Right lobe of liver (tissue), 6 donors: ENCODE data around the gene EIF4E3. TPM values are rescaled to one million over a fixed set of nuclear protein-coding genes. Genes with fewer than 3 reads are reported as not detected.

Experiments
- ATAC-seq, 4 donors: fragments of 200-7000 bp; cut with Tn5 transposase; one replicate each; pipeline ENCODE4 v1.9.1; 2020; ENCODE audit warnings: mild to moderate bottlenecking in 4 of 4, moderate library complexity in 4 of 4
- DNase-seq, 3 donors: peaks; one replicate each; pipeline ENCODE4 v3.0.0-alpha.2; 2020
- H3K27ac ChIP-seq, 3 donors: fragments of 200-600 bp; one replicate each; pipeline ENCODE4 v1.8.0; 2022
- H3K27me3 ChIP-seq, 2 donors: fragments of 200-600 bp; one replicate each; pipeline ENCODE4 v1.8.0; 2022
- H3K36me3 ChIP-seq, 4 donors: fragments of 200-600 bp; sonication (generic) in 1 of 4; one replicate each; pipeline versions ENCODE4 v1.5.1 to v1.8.0; 2017 to 2022; ENCODE audit warnings: control low read depth in 1 of 4
- H3K4me1 ChIP-seq, 4 donors: fragments of 200-600 bp; sonication (generic) in 1 of 4; one replicate each; pipeline versions ENCODE4 v1.5.1 to v1.8.0; 2017 to 2022; ENCODE audit warnings: control low read depth in 1 of 4
- H3K4me3 ChIP-seq, 3 donors: fragments of 200-600 bp; one replicate each; pipeline ENCODE4 v1.8.0; 2022
- H3K9me3 ChIP-seq, 4 donors: fragments of 200-600 bp; sonication (generic) in 1 of 4; one replicate each; pipeline versions ENCODE4 v1.5.1 to v1.8.0; 2017 to 2022; ENCODE audit warnings: control low read depth in 1 of 4
- CTCF ChIP-seq, 4 donors: fragments of 200-600 bp in 3 of 4; fragments of 450-650 bp in 1 of 4; IDR thresholded peaks; one replicate each; pipeline versions ENCODE4 v1.5.1 to v1.8.0; 2016 to 2022; ENCODE audit warnings: antibody characterized with exemption in 4 of 4, mild to moderate bottlenecking in 2 of 4
- POLR2A ChIP-seq: fragments of 450-650 bp; IDR thresholded peaks from one replicate; pipeline ENCODE4 v1.6.1; 2017; ENCODE audit warnings: antibody characterized with exemption, mild to moderate bottlenecking
- WGBS: methylation state at CpG from one replicate; pipeline ENCODE4 v1.1.6; 2018; ENCODE audit warnings: low coverage, low lambda C conversion rate; ENCODE audit not compliant: insufficient coverage; ENCODE audit errors: missing lambda C conversion rate; 5-methylcytosine and 5-hydroxymethylcytosine counted together
- intact Hi-C, 2 donors: fragments of 100-400 bp; cut with DNase I; formaldehyde crosslinking; loops; one replicate each; pipeline versions ENCODE4 v1.11.2 to v1.14.1; 2022
- total RNA-seq, 6 experiments: library from RNA; depleted of rRNA in 2 of 6; stranded (reverse); fragments of >200 nt in 2 of 6; fragmentation: NEBNext Ultra II Directional in 3 of 6; extraction: Animal tissue kit (Norgen Biotek cat#: 25700) in 3 of 6; gene quantifications; one replicate each; pipeline versions ENCODE4 v1.1.0 to v1.2.4, GENCODE V29; 2016 to 2023
- donor health status: DM: no; HTN: yes; CAD: no.
- donor health status: DM: no; HTN: no; CAD: no.
- donor health status: DM: no; HTN: no; CAD: no.
- donor health status: DM: no; HTN: yes; CAD: no.
- donor health status: DM: no; HTN: yes; CAD: no.

The EIF4E3 gene
- total RNA-seq, 6 experiments from 2014 or later: 6.4 to 12.2 (median 8.2) TPM

DNA sequence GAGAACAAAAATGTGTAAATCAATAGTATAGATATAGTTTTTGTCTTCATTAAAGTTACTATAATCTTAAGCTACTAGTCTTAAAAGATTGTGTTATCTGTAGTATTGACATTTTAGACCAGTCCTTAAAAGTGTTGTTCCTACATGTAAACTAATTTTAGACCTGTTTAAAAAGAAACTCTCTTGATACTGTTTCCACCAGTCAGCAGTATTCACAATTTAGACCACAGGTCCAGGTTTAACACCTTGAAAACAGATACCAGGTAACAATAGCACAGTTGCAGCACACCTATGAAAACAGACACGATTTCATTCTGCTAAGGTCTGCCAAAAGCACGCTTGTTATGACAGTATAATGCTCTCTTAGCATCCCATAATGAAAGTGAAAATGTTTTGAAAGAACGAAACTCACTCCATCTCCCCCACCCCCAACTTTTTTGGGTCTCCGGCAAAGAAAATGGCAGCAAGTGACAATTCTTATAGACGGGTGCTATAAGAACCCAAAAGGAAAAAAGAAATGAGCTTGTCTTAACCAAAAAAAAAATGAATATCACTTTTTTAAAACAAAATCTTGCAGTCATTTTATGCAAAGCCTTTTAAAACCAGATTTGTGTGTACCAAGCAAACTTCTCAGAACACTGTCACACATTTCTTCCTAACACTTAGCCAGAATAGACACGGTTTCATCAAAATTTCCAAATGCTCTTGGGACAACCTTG is 1.6 kb downstream of the EIF4E3 start:
- Histone ChIP-seq H3K36me3 (no peaks in the 10 kb centered on the region), H3K27ac (peak overlapping the region in 1 of 3 donors; percentile 7), H3K4me3 (peak overlapping the region in 1 of 3 donors; percentile 67), H3K27me3 (no peaks in the 10 kb centered on the region), H3K4me1 (peaks cover 0 to 9% (median 0%) of the 10 kb centered on the region in 4 donors), H3K9me3 (no peaks in the 10 kb centered on the region)
- ATAC-seq (peak in 2 of 4 donors; percentile 19 to 56), DNase-seq (no peak)
- 22% methylated on average over 6 of the region's 6 CpGs for WGBS
- intact Hi-C loops: no loop called here
- TF ChIP-seq CTCF (IDR thresholded peaks at IDR 0.05) (no peak), POLR2A (no peak)

DNA sequence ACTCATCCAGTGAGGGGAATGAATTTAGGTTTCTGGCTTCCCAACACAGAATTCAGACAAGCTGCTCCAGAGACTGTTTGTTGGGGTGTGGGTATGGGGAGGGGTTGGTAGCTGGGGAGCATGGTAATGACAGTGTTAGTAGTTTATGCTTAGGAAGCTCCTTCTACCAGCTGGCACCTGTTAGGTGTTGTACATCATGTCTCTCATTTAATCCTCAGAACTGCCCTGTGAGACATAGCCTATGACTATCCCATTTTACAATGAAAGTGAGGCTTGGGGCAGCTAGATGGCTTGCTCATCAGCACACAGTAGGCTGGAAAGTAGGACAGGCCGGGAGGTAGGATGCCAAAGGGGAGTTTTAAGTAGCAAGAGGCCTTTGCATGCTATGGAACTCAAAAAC is 2.5 kb downstream of the EIF4E3 start:
- peaks cover 0 to 9% (median 0%) of the 10 kb centered on the region in 4 donors for H3K4me1 ChIP-seq
- no peaks in the 10 kb centered on the region for H3K27me3 ChIP-seq
- no peak for DNase-seq
- intact Hi-C loops: no loop called here
- no peaks in the 10 kb centered on the region for H3K36me3 ChIP-seq
- H3K27ac ChIP-seq: no peak overlapping the region
- no peak for ATAC-seq
- 100% methylated on average over 1 of the region's 1 CpG for WGBS
- TF ChIP-seq POLR2A (no peak), CTCF (IDR thresholded peaks at IDR 0.05) (no peak)
- H3K4me3 ChIP-seq: no peak overlapping the region
- no peaks in the 10 kb centered on the region for H3K9me3 ChIP-seq

GRCh38 chr3:71721651-71722157 is 3.5 kb downstream of the EIF4E3 start:
- Histone ChIP-seq H3K27me3 (no peaks in the 10 kb centered on the region), H3K27ac (no peak overlapping the region), H3K4me1 (peaks cover 0 to 9% (median 0%) of the 10 kb centered on the region in 4 donors), H3K36me3 (no peaks in the 10 kb centered on the region), H3K4me3 (no peak overlapping the region), H3K9me3 (no peaks in the 10 kb centered on the region)
- ATAC-seq (no peak), DNase-seq (no peak)
- TF ChIP-seq POLR2A (no peak), CTCF (IDR thresholded peaks at IDR 0.05) (no peak)
- WGBS: 57% methylated on average over 6 of the region's 6 CpGs
- intact Hi-C loops: no loop called here

- intact Hi-C loops: no loop called here
Measured at GRCh38 chr3:71721002-71721401, 4.2 kb downstream of the EIF4E3 start.

More at GRCh38 chr3:71721002-71721401, 4.2 kb downstream of the EIF4E3 start:
- 81% methylated on average over 5 of the region's 7 CpGs for WGBS
- no peak overlapping the region for H3K4me3 ChIP-seq
- no peak overlapping the region for H3K27ac ChIP-seq
- DNase-seq (no peak), ATAC-seq (no peak)
- peaks cover 0 to 9% (median 0%) of the 10 kb centered on the region in 4 donors for H3K4me1 ChIP-seq
- no peak for TF ChIP-seq CTCF (IDR thresholded peaks at IDR 0.05)
- TF ChIP-seq POLR2A: no peak
- H3K9me3 ChIP-seq: no peaks in the 10 kb centered on the region
- H3K27me3 ChIP-seq: no peaks in the 10 kb centered on the region
- H3K36me3 ChIP-seq: no peaks in the 10 kb centered on the region
